GM23338 (cell line): ENCODE measurements around the gene CDCA4.

Source experiments
- CTCF ChIP-seq, 2 experiments: fragments of 200-600 bp in 1 of 2; sonication (generic) in 1 of 2; conservative IDR thresholded peaks; 2 replicates each; pipeline versions ENCODE4 v1.5.1 to v1.6.1; 2016 to 2017; ENCODE audit warnings: antibody characterized with exemption in 2 of 2, low read depth in 2 of 2, mild to moderate bottlenecking in 2 of 2, moderate library complexity in 1 of 2
- EZH2 ChIP-seq: fragments of 200-600 bp; sonication (generic); IDR thresholded peaks from one replicate; pipeline ENCODE4 v1.8.0; 2017; ENCODE audit warnings: antibody characterized with exemption, mild to moderate bottlenecking, low read depth; ENCODE audit not compliant: unreplicated experiment

GRCh38 chr14:104977008-104977680 is 43.7 kb downstream of the CDCA4 start:
- TF ChIP-seq EZH2 (no peak), CTCF (conservative IDR thresholded peaks at IDR 0.05; ENCODE audit: low read depth in 2 of 2) (no peak)
